SK-N-MC (cell line): ENCODE results near the gene CHSY1.

ENCODE experiments used
- FOXP2 ChIP-seq: optimal IDR thresholded peaks from 2 replicates; pipeline ENCODE3; 2011; ENCODE audit warnings: mild to moderate bottlenecking, moderate library complexity; ENCODE audit not compliant: insufficient read depth; ENCODE audit errors: extremely low read length, control extremely low read depth
- POLR2AphosphoS5 ChIP-seq: IDR thresholded peaks from 2 replicates; pipeline ENCODE4 v1.6.1; 2012; ENCODE audit warnings: mild to moderate bottlenecking, low read depth, low read length, borderline replicate concordance

DNA sequence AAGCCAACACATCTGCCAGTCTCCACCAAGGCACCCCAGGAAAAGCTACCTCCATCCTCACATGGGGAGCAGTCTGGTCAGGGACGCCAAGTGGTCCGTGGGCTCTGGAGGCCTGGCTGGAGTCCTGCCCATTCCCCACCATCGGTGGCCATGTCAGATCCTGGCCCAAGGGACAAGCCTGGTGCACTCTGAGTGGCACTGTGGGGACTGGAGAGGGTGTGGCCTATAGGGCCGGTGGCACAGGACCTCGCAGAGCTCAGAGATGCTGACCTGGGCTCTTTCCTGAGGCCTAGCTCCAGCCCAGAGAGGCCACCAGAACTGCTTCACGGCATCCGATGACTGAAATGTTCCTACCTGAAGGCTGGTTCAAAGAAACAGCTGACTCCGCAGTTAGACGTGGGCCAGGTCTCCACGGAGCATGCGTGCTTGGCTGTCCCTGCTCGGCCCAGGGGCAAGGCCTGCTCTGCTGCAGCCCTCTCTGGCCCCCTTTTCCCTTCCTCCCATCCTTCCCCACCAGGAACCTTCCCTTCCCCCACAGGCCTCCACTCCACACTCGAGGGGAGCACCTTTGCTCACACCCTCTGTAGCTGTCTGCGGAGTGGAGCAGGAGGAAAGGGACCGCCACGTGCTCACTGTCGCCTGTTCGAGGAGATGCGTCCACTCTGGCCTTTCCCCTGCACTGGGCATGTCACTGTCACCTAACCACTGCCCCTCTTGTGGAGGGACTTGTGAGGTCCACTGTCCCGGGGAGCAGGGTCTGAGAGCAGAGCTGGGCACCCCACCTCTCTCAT lies 119.3 kb downstream of the CHSY1 start:
- no peak for TF ChIP-seq POLR2AphosphoS5
- TF ChIP-seq FOXP2 = no peak
